ENCODE results near the gene MMP24. TPM values are rescaled to one million over a fixed set of nuclear protein-coding genes. Genes with fewer than 3 reads are reported as not detected.
"Not testable (repeated sequence)": the region's sequence is repeated elsewhere in the genome, so short reads cannot be mapped to it uniquely, and the experiment has no call there.

MMP24 gene
- polyA plus RNA-seq, 1 donor = 0.52 TPM

DNA sequence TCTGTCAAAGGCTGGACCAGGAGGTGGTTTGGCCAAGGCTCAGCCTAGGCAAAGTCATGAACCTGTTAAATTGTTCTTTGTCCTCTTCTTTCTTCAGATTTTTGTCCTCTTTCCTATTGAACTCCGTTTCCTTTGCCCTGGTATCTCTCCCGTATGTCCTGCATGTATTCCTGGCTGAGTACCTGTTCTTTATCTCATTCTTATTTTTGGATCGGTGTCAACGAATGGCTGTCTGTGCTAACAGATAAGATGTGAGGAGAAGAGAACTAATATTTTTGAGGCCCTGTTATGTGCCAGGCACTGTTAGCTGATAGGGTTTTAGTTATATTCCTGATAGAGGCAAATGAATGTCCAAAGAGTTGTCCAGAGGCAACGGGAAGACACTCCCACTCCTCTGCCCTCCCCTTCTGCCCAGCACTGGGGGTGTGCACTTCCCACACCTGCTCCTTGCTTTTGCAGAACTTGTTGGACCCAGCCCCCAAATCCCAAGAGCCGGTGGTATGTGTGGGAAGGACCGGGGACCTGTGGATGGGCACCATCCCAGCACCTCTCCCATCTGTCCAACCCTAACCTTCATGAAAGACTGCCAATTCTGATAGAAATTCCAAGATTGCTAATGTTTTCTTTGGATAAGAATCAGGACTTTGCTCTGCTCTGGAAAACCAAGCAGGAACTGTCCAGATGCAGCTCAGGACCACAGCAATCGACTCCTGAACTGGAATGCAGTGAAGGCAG lies 30.9 kb downstream of the MMP24 start:
- DNase-seq (ENCODE audit: low read depth) = no peak

DNA sequence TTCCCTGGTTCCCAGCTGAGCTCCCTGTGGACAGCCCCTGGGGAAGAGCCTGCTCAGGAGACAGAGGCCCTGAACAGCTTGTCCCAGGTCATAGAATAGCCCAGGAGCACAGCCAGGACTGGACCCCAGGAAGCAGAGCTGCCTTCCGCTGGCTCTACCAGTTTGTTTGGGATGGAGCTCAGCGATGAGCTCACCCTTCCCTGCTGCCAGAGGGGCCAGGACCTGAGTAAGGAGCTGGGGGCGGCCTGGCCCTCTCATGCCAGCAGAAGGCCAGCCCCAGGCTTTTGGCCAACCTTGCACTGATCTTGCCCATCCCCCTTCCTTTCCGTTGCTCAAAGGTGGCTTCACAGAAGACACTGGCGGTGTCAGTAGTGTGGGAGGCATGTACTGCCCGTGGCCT lies 33.9 kb downstream of the MMP24 start:
- no peak for DNase-seq (ENCODE audit: low read depth)

DNA sequence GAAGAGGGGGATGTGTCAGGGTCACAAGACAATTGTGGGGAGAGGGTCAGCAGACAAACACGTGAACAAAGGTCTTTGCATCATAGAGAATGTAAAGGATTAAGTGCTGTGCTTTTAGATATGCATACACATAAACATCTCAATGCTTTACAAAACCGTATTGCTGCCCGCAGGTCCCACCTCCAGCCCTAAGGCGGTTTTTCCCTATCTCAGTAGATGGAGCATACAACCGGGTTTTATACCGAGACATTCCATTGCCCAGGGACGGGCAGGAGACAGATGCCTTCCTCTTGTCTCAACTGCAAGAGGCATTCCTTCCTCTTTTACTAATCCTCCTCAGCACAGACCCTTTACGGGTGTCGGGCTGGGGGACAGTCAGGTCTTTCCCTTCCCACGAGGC lies 35.8 kb downstream of the MMP24 start:
- DNase-seq (ENCODE audit: low read depth) = not testable (repeated sequence)

DNA sequence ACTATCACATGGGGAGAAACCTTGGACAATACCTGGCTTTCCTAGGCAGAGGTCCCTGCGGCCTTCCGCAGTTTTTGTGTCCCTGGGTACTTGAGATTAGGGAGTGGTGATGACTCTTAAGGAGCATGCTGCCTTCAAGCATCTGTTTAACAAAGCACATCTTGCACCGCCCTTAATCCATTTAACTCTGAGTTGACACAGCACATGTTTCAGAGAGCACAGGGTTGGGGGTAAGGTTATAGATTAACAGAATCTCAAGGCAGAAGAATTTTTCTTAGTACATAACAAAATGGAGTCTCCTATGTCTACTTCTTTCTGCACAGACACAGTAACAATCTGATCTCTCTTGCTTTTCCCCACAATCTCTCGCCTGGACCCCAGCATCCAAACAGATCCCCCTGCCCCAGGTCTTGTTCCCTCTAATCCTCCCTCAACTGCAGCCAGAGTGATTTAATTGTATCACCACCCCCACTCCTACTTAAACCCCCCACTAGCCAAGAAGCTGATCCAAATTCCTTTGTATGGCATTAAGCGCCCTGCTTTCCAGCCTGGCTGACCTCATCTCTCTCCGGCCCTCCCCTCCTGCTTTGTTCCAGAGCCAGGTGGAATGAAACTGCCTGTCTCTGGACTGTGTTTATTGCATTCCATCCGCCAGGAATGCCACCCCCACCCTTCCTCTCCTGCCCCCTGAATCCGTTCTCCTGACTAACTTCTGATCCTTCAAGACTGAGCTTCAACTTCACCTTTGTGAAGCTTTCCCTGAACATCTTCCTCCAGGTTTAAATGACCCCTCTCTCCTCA lies 36.4 kb downstream of the MMP24 start:
- not testable (repeated sequence) for DNase-seq (ENCODE audit: low read depth)

DNA sequence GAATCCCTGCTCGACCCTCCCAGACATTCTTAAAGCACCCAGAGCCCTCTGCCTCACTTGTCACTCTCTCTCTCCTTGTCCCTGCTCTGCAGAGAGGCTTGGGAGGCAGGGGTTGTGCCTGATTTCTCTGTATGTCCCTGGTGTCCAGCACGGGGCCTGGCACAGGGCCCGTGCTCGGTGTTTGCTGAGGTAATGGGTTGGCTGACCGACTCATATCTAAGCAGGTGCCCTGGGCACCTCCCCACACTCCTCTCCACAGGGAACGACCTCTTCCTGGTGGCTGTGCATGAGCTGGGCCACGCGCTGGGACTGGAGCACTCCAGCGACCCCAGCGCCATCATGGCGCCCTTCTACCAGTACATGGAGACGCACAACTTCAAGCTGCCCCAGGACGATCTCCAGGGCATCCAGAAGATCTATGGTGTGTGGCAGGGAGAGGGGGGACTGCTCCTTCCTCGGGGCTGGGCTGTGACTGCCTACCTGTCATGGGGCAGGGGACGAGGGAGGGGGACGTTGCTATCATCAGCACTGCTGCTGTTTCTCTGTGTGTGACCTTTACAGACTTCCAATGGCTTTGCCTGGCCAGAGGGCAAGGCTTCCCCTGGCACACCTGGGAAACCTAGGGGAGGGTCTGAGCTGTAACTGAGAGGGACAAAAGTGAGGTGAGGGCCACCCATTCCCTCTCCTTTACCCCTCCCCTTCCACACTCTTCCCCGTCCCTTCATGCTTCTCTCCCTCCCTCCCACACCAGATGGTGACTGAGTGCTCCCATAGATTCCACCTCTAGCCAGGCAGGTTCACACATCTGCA lies 37.2 kb downstream of the MMP24 start:
- DNase-seq (ENCODE audit: low read depth) = no peak

DNA sequence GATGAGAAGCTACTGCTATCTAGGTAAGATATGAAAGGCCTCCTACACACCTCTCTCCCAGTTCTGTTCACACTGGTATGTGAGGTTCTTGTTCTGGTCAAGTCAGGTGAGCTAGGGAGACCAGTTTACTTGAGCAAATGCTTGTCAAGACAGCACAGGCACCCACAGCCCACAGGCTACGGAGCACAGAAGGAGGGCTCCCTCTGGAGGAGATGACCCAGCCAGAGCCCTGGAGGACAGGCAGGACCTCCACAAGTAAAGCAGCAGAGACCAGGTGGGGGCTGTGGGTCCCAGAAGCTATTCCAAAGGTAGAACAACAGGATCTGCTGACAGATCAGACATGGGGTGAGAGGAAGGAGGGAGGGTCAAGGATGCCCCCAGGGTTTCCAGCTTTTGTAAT lies 38.3 kb downstream of the MMP24 start:
- no peak for DNase-seq (ENCODE audit: low read depth)

DNA sequence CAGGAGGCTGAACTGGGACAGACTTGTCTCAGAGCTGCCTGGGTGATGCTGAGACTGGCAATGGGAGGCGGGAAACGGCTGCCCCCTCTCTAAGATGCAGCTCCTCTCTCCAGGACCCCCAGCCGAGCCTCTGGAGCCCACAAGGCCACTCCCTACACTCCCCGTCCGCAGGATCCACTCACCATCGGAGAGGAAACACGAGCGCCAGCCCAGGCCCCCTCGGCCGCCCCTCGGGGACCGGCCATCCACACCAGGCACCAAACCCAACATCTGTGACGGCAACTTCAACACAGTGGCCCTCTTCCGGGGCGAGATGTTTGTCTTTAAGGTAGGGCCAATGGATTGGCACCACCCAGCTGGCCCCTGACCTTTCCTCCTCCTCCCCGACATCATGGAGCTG lies 40.6 kb downstream of the MMP24 start:
- no peak for DNase-seq (ENCODE audit: low read depth)

DNA sequence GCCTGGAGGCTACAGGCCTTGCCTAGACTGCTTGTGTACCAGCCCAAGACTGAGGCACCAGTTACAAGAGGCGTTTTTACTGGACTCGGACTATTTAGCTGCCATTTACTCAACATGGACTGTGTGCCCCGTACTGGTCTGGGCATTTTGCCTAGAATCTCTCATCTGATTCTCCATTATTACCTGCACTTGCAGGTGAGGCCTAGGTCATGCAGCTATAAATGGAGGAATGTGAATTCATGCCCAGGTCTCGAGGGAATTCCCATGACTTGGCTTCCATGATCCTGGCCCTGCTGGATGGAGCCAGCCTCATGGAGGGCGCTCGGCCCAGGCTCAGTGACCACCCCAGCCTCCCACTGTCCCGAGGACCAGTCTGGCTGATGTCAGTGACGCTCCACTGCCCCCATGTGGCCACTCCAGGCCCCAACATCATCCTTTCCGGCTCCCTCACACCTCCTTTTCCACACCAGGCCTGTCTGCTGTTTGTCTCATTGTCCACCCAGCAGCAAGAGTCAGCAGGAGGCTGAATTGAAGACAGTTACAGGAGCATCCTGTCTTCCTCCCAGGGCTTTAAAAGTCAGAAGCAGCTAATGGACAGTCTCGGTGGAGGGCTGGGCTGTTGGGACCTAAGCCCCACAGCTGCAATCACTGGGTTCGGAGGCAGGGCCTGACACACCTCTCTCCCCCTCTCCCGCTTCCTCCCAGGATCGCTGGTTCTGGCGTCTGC lies 42.7 kb downstream of the MMP24 start:
- DNase-seq (ENCODE audit: low read depth) = no peak

DNA sequence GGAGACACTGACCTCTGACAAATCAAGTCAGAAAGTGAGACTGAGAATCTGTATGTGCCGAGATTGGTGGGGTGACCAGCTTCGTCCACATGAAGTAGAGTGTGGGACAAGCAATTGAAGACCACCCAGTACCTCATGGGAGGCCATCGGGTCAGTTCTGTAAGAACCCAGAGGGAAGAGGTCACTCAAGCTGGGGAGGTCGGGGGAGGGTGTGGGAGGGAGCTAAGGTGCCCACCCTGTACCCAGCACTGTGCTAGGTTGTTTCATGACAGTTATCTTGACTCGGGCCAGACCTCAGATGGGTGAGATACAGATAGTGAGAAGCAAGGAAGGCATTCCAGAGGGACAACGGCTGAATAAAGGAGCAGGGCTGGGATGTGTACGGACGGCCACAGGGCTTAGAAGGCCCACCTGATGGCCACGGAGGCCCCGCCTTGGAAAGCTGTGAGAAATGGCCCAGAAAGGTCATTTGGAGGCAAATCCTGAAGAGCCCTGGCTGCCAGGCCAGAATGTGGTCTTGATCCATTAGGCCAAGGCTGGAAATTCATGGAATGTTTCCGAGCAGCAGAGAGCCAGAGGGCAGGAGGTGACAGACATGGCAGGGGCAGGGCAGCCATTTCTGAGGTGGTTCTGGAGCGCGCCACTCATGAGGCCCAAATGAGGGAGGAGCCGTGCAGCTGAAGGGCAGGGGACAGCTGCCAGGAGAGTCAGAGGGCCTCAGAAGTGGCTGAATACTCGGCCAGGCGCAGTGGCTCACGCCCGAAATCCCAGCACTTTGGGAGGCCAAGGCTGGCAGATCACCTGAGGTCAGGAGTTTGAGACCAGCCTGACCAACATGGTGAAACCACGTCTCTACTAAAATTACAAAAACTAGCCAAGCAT lies 43.8 kb downstream of the MMP24 start:
- no peak for DNase-seq (ENCODE audit: low read depth)

DNA sequence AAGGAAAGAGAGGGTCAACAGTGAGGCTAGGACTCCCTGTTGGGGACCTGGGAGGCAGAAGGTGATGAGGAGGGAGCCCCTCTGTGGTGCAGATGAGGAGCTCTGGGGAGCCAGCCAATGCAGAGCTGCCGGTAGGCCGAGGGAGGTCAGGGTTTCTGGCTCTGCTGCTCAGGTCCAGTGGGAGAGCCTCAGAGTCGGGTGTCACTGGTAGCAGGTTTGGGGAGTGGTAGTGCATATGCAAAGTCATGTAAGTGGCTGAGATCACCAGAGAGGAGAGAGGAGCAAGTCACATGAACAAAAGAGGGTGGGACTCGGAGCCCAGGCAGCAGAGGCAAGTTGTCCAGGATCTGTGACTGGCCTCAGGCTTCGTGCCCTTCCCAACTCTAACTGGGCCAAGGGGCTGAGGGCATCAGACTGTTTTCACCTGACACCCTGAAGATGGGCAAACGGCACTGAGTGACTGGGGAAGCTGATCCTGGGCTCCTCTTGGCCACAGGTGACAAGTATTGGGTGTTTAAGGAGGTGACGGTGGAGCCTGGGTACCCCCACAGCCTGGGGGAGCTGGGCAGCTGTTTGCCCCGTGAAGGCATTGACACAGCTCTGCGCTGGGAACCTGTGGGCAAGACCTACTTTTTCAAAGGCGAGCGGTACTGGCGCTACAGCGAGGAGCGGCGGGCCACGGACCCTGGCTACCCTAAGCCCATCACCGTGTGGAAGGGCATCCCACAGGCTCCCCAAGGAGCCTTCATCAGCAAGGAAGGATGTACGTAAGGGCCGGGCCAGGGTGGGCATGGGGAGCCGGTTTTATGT lies 44.8 kb downstream of the MMP24 start:
- DNase-seq (ENCODE audit: low read depth) = no peak

DNA sequence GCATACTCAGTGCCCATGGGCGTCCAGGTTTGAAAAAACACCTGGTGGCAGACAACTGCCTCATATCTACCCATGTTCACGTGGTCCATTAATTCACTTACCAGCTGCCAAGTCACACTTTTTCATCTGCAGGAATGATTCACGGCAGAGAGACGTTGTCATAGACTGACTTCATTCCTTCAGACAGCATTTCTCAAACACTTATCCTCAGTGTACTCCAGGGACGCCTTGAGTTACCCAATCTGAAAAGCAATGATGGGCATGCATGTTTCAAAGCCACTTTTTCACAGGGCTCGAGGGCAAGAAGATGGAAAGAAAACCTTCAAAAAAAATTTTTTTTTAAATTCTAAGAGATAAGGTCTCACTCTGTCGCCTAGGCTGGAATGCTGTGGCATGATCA lies 45.4 kb downstream of the MMP24 start:
- DNase-seq (ENCODE audit: low read depth) = no peak

DNA sequence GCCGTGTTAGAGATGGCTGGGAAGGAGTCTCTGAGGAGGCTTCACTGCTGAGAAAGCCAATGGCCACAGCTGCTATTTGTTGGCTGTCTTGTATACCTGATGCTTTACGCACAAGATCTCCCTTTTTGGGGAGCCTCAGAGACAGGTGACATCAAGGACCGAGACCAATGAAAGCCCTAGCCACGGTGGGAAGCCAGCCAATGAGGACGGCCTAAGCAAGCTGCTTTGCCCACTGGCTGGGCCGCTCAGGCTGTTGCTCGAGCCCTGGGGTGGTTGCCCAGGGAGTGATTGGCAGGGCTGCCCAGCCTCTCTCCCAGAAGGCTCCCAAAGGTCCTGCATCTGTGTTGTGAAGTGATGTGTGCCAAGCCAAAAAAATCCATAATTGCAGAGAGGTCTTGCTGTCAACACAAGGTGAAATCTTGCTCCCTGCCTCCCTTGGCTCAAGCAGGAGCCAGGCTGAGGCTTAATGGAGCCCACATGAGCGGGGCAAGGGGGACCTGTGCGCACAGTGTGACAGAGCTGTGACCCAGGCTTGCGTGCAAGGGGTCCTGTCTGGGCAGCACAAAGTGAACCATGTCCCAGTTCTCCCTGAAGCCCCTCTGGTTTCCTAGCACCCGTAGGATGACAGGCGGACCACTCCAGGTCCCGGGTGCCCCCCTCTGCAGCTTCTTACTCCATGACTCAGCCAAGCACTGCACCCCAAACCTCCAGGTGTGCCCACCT lies 47.1 kb downstream of the MMP24 start:
- no peak for DNase-seq (ENCODE audit: low read depth)

DNA sequence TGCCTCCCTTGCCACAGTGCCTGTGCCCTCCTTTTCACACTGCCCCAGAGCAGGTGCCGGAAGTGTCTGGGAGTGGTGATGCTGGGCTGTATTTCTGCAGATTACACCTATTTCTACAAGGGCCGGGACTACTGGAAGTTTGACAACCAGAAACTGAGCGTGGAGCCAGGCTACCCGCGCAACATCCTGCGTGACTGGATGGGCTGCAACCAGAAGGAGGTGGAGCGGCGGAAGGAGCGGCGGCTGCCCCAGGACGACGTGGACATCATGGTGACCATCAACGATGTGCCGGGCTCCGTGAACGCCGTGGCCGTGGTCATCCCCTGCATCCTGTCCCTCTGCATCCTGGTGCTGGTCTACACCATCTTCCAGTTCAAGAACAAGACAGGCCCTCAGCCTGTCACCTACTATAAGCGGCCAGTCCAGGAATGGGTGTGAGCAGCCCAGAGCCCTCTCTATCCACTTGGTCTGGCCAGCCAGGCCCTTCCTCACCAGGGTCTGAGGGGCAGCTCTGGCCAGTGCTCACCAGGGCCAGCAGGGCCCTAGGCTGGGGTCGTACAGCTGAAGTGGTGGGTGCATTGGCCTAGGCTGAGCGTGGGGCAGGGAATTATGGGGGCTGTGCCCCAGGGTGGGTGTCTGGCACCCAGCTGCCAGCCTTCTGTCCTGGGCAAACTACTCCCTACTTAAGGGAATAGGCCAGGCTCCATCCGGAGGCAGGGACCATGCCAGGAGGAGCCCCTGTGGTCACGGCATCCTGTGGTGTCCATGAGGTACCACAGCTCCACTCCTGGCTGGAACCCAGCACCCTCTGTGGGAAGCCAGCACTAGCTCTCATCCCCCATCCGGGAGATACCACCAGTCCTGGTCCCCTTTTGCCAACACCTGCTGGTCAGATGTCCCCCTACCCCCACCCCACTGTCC lies 47.9 kb downstream of the MMP24 start:
- DNase-seq (ENCODE audit: low read depth) = no peak

DNA sequence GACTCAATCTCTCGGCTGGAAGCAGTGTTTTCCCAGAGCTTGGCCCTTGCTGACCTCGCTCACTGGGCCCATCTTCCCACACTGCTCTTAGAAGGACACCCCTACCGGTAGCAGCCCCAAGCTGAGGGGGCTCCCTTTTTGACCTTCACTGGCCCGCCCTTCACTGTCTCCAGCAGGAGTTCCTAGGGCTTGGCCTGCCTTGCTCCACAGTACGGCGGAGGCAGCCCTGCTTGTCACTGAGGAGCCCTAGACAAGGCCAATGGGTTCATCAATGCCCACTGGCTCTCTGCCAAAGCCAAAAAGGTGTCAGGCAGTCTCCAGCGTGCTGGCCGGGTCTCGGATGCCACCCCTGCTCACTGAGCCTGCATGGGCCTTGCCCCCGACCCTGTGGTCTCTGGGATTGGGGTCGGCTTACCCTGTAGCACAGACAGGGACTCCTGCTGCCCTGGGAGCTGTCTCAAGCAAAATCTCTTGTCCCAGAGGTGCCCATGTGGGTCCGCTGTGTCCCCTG lies 49.3 kb downstream of the MMP24 start:
- no peak for DNase-seq (ENCODE audit: low read depth)

DNA sequence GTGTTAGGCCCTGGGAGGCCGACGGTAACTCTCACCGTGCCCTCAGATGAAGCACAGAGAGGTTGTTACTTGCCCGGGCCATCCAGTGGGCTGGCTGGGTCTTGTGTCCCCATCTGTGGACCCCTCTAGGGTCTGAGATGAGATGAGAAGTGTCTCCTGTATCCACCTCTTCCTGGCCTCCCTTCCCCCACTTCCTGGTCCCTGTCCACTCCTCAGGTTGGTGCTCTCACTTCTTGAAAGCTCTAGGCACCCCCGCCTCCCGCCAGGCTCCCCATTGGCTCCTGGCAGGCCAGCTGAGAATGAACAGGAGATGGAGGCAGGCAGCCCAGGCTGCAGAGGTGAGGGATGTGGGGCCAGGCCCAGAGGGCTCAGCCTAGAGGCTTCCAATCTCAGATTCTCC lies 49.9 kb downstream of the MMP24 start:
- no peak for DNase-seq (ENCODE audit: low read depth)

DNA sequence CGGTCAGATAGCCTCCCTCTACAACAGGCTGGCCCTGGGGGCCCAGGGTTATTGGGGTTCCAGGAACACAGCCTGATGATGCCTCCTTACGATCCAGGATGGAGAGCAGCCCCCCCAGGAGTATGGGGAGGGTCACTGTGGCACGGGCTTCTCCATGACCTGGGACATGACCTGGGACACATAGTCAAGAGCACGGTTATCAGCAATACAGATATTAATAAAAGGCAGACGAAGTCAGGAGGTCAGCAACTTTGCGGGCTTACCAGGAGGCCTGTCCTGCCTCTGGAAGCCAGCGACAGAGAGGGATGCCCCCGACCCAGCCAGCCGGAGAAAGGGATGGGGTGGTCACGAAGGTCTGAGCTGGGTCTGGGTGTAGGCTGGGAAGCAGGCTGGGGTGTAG lies 50.6 kb downstream of the MMP24 start:
- DNase-seq (ENCODE audit: low read depth) = no peak

DNA sequence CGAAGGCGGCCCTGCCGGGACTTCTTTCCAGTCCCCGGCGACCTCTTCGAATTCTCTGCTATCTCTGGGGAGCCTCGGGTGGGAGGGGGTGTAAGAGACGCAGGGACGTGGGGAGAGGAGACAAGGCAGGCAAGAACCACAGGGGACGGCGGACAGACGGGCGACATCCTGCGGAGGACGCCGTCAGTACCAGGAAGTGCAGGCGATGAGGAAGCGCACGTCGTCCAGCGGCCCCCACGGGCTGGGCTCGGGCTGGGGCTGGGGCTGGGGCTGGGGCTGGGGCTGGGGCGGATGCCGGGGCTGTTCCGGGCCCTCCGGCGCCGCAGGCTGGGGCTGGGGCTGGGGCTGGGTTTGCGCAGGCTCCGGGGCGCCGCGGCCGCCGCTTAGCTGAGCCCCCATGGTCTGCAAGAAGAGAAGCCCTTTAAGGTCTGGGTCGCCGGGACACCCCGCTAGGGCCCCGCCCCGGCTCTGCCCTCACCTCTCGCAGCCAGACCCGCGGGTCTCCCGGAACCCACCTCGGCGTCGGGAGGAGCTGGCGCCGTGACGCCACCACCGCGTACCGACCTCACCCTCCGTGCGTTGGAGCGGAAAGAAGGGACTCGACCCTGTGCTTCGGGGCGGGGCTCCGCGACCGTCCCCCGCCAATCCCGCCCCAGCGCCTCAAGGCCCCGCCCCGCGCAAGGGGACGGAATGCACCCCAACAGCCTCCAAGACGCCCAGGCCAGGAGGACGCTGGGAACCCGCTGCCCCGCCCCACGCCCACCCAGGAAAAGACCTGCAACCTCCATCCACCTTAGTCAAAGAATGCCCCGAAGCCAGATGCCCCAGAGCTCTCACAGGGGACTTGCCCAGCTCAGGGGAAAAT lies 51.3 kb downstream of the MMP24 start, which contains the start of gene MMP24OS:
Gene MMP24OS, minus strand, starts transcription at position 592 of the 865 bp plus-strand sequence. Its CDS starts 193 bp downstream, at position 399.
- DNase-seq (ENCODE audit: low read depth) = peak; percentile 56
